ENCODE data around the gene CNKSR2. TPM values are rescaled to one million over a fixed set of nuclear protein-coding genes. Genes with fewer than 3 reads are reported as not detected.
"Not testable (repeated sequence)": the region's sequence is repeated elsewhere in the genome, so short reads cannot be mapped to it uniquely, and the experiment has no call there.

Gene CNKSR2
- total RNA-seq, 2 experiments from 2014 or later, result 6.2 to 7.3 TPM

DNA sequence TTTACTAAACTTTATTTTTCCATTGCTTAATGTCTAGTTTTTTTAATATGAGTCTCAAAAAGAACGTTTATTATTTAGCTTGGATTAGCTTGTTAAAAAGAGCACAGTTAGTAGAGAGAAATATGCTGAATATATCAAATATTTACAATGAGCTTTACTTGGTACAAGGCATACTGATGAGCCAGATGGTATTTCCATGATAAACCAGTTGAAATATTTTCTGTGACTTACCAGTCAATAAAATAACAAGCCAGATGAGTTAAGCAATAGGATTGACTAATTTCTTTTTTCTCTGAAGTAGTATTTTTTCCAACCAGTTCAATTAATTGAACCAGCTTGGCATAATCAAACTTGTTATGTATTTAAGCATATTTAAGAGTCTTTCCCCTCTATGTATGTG lies 149.8 kb downstream of the CNKSR2 start:
- Mint-ChIP-seq H3K27ac (no peak overlapping the region), H3K27me3 (no peaks in the 10 kb centered on the region), H3K4me3 (no peak overlapping the region), H3K4me1 (peaks cover 4% of the 10 kb centered on the region), H3K36me3 (ENCODE audit: low read depth) (peaks cover 3% of the 10 kb centered on the region), H3K9me3 (ENCODE audit: low read depth) (no peaks in the 10 kb centered on the region)
- intact Hi-C loops (cut with DNase I, micrococcal nuclease), result no loop called here
- CTCF ChIA-PET, result no interaction called here
- POLR2A ChIA-PET, result no interaction called here
- ATAC-seq (no peak), DNase-seq (no peak)

DNA sequence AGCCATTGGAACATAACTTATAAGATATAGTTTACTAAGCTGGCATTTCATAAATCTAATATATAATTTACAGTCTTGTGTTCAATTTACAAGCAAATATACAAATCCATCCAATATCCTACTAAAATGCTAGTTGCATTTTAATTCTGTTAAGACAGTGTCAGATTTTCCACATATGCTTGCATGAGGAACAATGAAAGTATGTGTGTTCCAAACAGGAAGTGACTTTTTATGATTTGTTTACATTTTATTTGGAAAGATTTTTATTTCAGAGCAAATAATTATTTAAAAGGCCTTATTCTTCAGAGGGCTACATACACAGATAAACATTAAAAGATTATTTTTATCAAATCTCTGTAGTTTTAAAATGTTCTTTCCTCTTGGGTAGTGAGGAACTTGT lies 153.9 kb downstream of the CNKSR2 start:
- POLR2A ChIA-PET, result no interaction called here
- H3K27me3 Mint-ChIP-seq, result no peaks in the 10 kb centered on the region
- peaks cover 3% of the 10 kb centered on the region for H3K36me3 Mint-ChIP-seq (ENCODE audit: low read depth)
- no peaks in the 10 kb centered on the region for H3K4me1 Mint-ChIP-seq
- intact Hi-C loops (cut with DNase I, micrococcal nuclease), result no loop called here
- H3K4me3 Mint-ChIP-seq, result no peak overlapping the region
- ATAC-seq, result no peak
- no peak for DNase-seq
- no peaks in the 10 kb centered on the region for H3K9me3 Mint-ChIP-seq (ENCODE audit: low read depth)
- CTCF ChIA-PET, result no interaction called here
- H3K27ac Mint-ChIP-seq, result no peak overlapping the region

DNA sequence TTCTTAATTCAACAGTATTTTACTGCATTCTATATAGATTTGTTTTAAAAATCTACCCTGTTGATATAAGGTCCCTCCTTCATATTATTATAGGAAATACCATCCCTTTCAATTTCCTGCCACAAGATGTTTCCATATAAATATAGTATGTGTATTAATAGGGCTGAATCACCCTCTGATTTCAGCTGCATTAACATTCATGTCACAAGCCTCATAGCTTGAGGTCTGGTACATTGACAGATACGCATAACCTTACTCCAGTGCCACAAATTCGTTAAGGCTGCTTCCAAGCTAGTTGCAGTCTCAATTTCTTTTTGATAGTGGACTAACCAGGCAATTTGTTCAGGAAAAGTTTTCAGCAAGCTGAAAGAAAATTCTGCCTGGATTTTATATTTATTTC lies 155.6 kb downstream of the CNKSR2 start:
- no peaks in the 10 kb centered on the region for H3K27me3 Mint-ChIP-seq
- no peak overlapping the region for H3K27ac Mint-ChIP-seq
- intact Hi-C loops (cut with DNase I, micrococcal nuclease), result no loop called here
- ChIA-PET CTCF (no interaction called here), POLR2A (no interaction called here)
- H3K4me3 Mint-ChIP-seq, result no peak overlapping the region
- ATAC-seq (no peak), DNase-seq (no peak)
- H3K4me1 Mint-ChIP-seq, result no peaks in the 10 kb centered on the region
- peaks cover 7% of the 10 kb centered on the region for H3K36me3 Mint-ChIP-seq (ENCODE audit: low read depth)
- H3K9me3 Mint-ChIP-seq (ENCODE audit: low read depth), result no peaks in the 10 kb centered on the region

DNA sequence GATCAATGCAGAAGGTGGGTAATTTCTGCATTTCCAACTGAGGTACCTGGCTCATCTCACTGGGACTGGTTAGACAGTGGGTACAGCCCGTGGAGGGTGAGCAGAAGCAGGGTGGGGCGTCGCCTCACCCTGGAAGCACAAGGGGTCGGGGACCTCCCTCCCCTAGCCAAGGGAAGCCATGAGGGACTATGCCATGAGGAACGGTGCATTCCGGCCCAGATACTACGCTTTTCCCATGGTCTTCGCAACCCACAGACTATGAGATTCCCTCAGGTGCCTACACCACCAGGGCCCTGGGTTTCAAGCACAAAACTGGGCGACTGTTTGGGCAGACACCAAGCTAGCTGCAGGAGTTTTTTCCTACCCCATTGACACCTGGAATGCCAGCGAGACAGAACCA lies 170.4 kb downstream of the CNKSR2 start:
- DNase-seq; CTCF ChIA-PET; ATAC-seq; H3K9me3 Mint-ChIP-seq (ENCODE audit: low read depth); POLR2A ChIA-PET; intact Hi-C loops (cut with DNase I, micrococcal nuclease); H3K36me3 Mint-ChIP-seq (ENCODE audit: low read depth); H3K27me3 Mint-ChIP-seq; H3K4me1 Mint-ChIP-seq; H3K27ac Mint-ChIP-seq; H3K4me3 Mint-ChIP-seq: not testable (repeated sequence)

DNA sequence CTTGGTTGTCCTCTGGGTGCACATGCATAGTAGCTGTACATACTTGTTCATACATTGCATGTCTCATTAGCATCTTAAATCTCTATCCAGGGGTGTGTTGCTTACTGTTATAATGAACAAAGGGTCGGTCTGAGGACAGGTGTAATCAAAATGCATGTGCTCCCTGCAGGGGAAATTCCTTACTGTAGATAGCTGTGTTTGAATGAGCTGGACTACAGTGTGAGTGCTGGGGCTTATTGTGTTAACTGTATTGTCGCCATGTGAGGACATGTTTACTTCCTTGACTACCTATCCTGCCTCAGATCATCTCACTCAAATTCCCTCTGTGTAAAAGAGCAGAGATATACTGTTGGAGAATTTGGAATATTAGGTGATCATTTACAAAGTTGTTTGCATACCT lies 185.2 kb downstream of the CNKSR2 start:
- POLR2A ChIA-PET, result interaction anchor here (0.5 kb wide), 1 partner anchor 39 kb away, joined by 14 read pairs; no protein-coding TSS in a partner anchor
- no peak for DNase-seq
- no peak for ATAC-seq
- Mint-ChIP-seq H3K4me1 (peaks cover 2% of the 10 kb centered on the region), H3K4me3 (no peak overlapping the region), H3K36me3 (ENCODE audit: low read depth) (peaks cover 10% of the 10 kb centered on the region), H3K27ac (no peak overlapping the region), H3K27me3 (no peaks in the 10 kb centered on the region), H3K9me3 (ENCODE audit: low read depth) (no peaks in the 10 kb centered on the region)
- intact Hi-C loops (cut with DNase I, micrococcal nuclease), result no loop called here
- CTCF ChIA-PET, result no interaction called here

DNA sequence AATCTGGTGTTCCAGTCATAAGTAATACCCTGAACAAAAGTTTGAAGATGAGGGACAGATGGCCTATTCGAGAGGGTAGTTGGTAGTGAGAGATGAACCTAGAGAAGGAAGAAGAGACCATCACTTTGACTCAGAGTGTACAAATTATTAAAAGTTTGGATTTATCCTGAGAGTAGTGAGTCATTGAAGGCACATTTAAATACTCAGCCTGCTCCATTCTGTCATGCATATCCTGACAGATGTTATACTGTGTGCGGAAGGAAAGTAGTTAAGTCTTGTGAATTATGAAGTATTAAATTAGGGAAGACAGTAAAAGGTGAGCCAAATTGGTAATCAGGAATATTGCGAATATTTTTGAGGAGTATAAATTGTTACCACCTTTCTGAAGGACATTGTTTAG lies 190.8 kb downstream of the CNKSR2 start:
- Mint-ChIP-seq H3K4me3 (no peak overlapping the region), H3K9me3 (ENCODE audit: low read depth) (no peaks in the 10 kb centered on the region), H3K4me1 (no peaks in the 10 kb centered on the region), H3K27ac (no peak overlapping the region), H3K27me3 (no peaks in the 10 kb centered on the region), H3K36me3 (ENCODE audit: low read depth) (peaks cover 24% of the 10 kb centered on the region)
- POLR2A ChIA-PET, result no interaction called here
- CTCF ChIA-PET, result no interaction called here
- ATAC-seq (no peak), DNase-seq (no peak)
- intact Hi-C loops (cut with DNase I, micrococcal nuclease), result no loop called here

DNA sequence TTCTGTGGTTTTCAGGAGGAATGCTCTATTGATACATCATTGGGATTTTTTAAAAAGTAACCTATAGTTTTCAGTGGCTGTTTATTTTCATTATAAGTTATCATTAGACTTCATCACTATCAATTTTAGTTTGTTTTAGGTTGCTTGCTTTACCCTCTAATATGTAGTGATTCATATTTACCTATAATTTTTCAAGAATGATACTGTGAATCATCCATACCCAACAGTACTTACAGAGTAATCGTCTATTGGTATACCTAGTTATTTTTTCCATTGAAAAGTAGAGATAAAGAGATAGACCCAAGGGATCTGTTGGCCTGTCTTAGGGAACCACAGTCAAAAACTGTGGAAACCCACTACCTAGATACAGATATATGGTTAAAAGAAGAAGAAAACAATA lies 200.6 kb downstream of the CNKSR2 start:
- no peak for DNase-seq
- H3K27ac Mint-ChIP-seq, result no peak overlapping the region
- POLR2A ChIA-PET, result no interaction called here
- H3K4me3 Mint-ChIP-seq, result no peak overlapping the region
- H3K9me3 Mint-ChIP-seq (ENCODE audit: low read depth), result peaks cover 3% of the 10 kb centered on the region
- H3K36me3 Mint-ChIP-seq (ENCODE audit: low read depth), result peaks cover 18% of the 10 kb centered on the region
- H3K27me3 Mint-ChIP-seq, result no peaks in the 10 kb centered on the region
- H3K4me1 Mint-ChIP-seq, result peaks cover 9% of the 10 kb centered on the region
- CTCF ChIA-PET, result no interaction called here
- peak; percentile 33 for ATAC-seq
- intact Hi-C loops (cut with DNase I, micrococcal nuclease), result no loop called here

DNA sequence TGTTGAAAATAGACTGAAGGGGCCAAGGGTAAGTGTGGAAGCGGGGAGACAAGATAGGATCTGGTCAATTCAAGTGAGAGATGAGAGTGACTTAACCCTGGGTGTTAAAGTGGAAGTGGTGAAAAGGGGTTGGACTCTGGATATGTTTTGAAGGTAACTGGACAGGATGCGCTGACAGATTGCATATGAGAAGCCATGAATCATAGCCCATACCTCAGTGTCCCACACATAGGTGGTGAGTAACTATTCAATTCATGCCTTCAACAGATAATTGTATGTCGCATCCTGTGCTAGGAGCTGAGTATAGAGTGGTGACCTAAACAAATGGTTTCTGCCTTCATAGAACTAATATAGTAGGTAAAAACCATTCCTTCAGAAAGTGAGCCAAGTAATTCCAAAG lies 207.3 kb downstream of the CNKSR2 start:
- ATAC-seq (peak; percentile 51), DNase-seq (no peak)
- Mint-ChIP-seq H3K4me3 (no peak overlapping the region), H3K27me3 (no peaks in the 10 kb centered on the region), H3K36me3 (ENCODE audit: low read depth) (peaks cover 6% of the 10 kb centered on the region), H3K4me1 (peaks cover 3% of the 10 kb centered on the region), H3K27ac (peak overlapping the region; percentile 60), H3K9me3 (ENCODE audit: low read depth) (no peaks in the 10 kb centered on the region)
- intact Hi-C loops (cut with DNase I, micrococcal nuclease), result no loop called here
- POLR2A ChIA-PET, result no interaction called here
- CTCF ChIA-PET, result interaction anchor here (0.5 kb wide), 1 partner anchor 275 kb away, joined by 3 read pairs; the partner anchor contains the start of gene YY2

DNA sequence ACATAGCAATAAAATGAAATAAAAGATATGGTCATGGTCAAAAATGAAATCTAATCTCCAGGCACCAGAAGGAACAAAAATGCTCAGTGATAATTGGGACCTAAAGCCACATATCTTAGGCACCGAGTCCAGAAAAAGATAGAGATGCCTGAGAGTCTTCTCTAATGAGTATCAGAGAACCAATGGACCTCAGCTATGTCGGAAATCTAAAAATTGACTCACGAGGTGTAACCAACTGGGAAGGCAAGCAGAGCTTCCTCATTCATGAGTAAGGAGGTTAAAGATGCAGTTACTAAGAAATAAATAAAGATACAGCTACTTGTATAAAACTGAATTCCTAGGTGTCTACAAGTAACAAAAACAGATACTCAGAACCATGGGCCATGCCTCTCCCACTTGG lies 211.8 kb downstream of the CNKSR2 start:
- intact Hi-C loops (cut with DNase I, micrococcal nuclease), result no loop called here
- no peak for DNase-seq
- Mint-ChIP-seq H3K4me1 (peaks cover 21% of the 10 kb centered on the region), H3K9me3 (ENCODE audit: low read depth) (peaks cover 4% of the 10 kb centered on the region), H3K27me3 (no peaks in the 10 kb centered on the region), H3K4me3 (no peak overlapping the region), H3K36me3 (ENCODE audit: low read depth) (peaks cover 6% of the 10 kb centered on the region), H3K27ac (no peak overlapping the region)
- CTCF ChIA-PET, result no interaction called here
- POLR2A ChIA-PET, result no interaction called here
- ATAC-seq, result no peak

DNA sequence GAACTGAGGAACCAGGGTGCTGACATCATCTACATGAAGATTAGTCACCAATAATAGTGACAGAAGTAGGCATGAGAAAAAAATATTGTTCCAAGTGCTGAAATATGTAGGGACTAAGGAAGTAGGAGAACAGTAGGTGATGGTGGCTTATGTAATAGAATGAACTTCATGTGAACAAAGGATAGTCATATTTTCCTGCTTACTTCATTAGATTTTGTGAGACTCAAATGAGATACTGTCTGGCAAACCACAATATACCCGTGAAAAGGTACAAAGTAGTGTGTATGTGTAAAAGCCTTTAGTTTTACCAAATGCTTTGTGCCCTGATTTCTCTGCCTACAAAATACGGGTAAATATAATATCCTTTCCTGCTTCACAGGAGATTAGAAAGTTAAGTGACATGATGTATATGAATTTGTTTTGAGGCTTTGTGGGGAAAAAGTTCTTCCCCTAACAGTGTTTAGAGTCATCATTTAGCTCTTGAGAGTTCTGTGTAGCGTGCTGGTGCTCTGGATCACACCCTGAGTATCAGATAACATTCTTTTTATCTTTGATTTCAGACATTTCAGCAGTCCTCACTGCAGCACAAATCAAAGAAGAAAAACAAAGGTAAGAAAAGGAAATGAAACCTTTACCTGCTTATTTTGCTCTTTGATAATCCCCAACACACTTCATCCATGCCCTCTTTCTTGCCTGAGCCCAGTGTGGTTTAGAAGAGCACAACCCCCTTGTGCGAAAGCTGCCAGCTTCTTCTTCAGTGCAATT lies 216.0 kb downstream of the CNKSR2 start:
- intact Hi-C loops (cut with DNase I, micrococcal nuclease), result no loop called here
- Mint-ChIP-seq H3K4me1 (peaks cover 19% of the 10 kb centered on the region), H3K27me3 (no peaks in the 10 kb centered on the region), H3K36me3 (ENCODE audit: low read depth) (peaks cover 7% of the 10 kb centered on the region), H3K9me3 (ENCODE audit: low read depth) (peaks cover 4% of the 10 kb centered on the region), H3K4me3 (no peak overlapping the region), H3K27ac (peak overlapping the region; percentile 11)
- ChIA-PET CTCF (no interaction called here), POLR2A (no interaction called here)
- ATAC-seq (peak; percentile 30), DNase-seq (no peak)

DNA sequence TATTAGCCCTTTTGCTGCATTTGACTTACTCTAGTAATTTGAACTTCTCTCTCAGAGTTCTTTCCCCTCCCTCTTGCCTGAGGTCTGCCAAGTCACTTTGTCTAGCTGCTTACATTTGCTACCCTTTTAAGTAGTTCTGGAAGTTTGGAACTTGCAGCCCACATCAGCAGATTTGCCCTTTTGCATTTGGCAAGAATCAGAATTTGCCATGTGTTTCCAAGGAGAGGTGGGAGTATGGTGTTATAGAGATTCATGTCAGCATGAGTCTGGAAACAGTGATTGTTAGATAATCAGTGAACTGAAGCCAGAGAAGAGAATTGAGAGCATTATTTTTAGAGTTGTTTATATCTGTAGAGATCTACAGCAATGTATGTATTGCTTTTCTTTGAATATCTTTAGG lies 231.8 kb downstream of the CNKSR2 start:
- intact Hi-C loops (cut with DNase I, micrococcal nuclease), result no loop called here
- H3K9me3 Mint-ChIP-seq (ENCODE audit: low read depth), result no peaks in the 10 kb centered on the region
- DNase-seq (no peak), ATAC-seq (no peak)
- ChIA-PET POLR2A (no interaction called here), CTCF (no interaction called here)
- no peaks in the 10 kb centered on the region for H3K4me1 Mint-ChIP-seq
- no peaks in the 10 kb centered on the region for H3K27me3 Mint-ChIP-seq
- H3K27ac Mint-ChIP-seq, result no peak overlapping the region
- no peak overlapping the region for H3K4me3 Mint-ChIP-seq
- peaks cover 12% of the 10 kb centered on the region for H3K36me3 Mint-ChIP-seq (ENCODE audit: low read depth)

DNA sequence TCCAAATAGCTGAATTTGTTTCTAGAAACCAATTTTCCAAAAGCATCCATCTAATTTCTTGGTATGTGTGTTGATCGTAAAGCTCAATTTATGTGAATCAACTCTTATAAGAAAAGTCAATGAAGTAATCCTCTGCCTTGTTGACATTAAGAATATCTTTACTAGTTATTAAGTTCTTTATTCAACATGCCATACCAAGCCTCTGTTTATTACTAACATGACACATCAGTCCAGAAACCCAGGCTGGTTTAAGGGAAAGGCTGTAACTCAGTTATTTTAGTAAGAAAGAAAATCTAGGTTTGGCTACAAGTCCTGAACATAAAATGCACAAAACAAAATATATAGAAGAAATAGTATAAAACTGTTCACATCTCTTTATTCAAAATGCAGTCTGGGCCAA lies 235.9 kb downstream of the CNKSR2 start:
- intact Hi-C loops (cut with DNase I, micrococcal nuclease), result no loop called here
- H3K9me3 Mint-ChIP-seq (ENCODE audit: low read depth), result no peaks in the 10 kb centered on the region
- H3K4me1 Mint-ChIP-seq, result no peaks in the 10 kb centered on the region
- CTCF ChIA-PET, result interaction anchor here (1.0 kb wide), 1 partner anchor 10 kb away, joined by 3 read pairs; no protein-coding TSS in a partner anchor
- no peak overlapping the region for H3K27ac Mint-ChIP-seq
- POLR2A ChIA-PET, result no interaction called here
- ATAC-seq (no peak), DNase-seq (no peak)
- no peak overlapping the region for H3K4me3 Mint-ChIP-seq
- H3K27me3 Mint-ChIP-seq, result no peaks in the 10 kb centered on the region
- H3K36me3 Mint-ChIP-seq (ENCODE audit: low read depth), result peaks cover 12% of the 10 kb centered on the region

DNA sequence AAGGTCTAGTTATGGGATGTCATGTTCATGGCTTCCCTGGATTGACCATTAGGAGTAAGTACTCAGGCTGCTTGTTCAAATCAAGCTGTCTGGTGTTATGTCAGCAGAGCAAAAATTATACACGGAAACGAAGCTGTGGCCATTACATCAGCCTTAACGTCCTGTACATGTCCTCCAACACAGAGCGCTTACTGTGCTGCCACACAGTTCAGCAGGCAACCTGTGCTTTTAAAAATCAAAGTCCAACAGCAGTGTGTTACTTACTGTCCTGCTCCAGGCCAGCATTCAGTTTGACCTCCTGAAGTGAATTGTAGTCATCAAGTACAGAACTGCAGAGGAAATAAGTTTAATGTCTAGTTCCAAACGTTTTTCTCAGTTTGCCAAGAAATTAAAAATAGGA lies 237.9 kb downstream of the CNKSR2 start:
- intact Hi-C loops (cut with DNase I, micrococcal nuclease), result no loop called here
- Mint-ChIP-seq H3K4me3 (no peak overlapping the region), H3K4me1 (no peaks in the 10 kb centered on the region), H3K9me3 (ENCODE audit: low read depth) (no peaks in the 10 kb centered on the region), H3K27ac (no peak overlapping the region), H3K27me3 (no peaks in the 10 kb centered on the region), H3K36me3 (ENCODE audit: low read depth) (peaks cover 6% of the 10 kb centered on the region)
- POLR2A ChIA-PET, result no interaction called here
- ATAC-seq (no peak), DNase-seq (no peak)
- CTCF ChIA-PET, result no interaction called here
